Activated CD4-positive, alpha-beta memory T cell treated with anti-CD3 and anti-CD28 coated beads, Interleukin-2, amount 10 ng/mL, durations not matched to agents 7 days and 5 days (primary cell): Measurements from ENCODE around the gene GIPC1. TPM values are rescaled to one million over a fixed set of nuclear protein-coding genes. Genes with fewer than 3 reads are reported as not detected.
A peak's percentile ranks its signal among the peaks of the same experiment; 100 is the strongest.

ENCODE experiments used
- CTCF ChIA-PET: fragments of 350-600 bp; sonication (Branson Sonifier 250); formaldehyde crosslinking; loops from one replicate; lab custom pipeline; 2021; ENCODE audit warnings: antibody characterized with exemption, inconsistent platforms; lab: Charles Lee
- POLR2A ChIA-PET: fragments of 350-600 bp; sonication (Branson Sonifier 250); formaldehyde crosslinking; loops from one replicate; lab custom pipeline; 2021; ENCODE audit warnings: antibody characterized with exemption; lab: Charles Lee
- DNase-seq: peaks from one replicate; pipeline ENCODE4 v3.0.0-alpha.2; 2020
- H3K27ac Mint-ChIP-seq: one replicate; pipeline ENCODE4 v1.8.0; 2021; ENCODE audit warnings: mild to moderate bottlenecking, mixed read lengths
- H3K27me3 Mint-ChIP-seq: one replicate; pipeline ENCODE4 v1.8.0; 2021; ENCODE audit warnings: mixed read lengths
- H3K36me3 Mint-ChIP-seq: one replicate; pipeline ENCODE4 v1.8.0; 2021; ENCODE audit warnings: low read depth, mixed read lengths
- H3K4me1 Mint-ChIP-seq: one replicate; pipeline ENCODE4 v1.8.0; 2021; ENCODE audit warnings: mixed read lengths
- H3K4me3 Mint-ChIP-seq: one replicate; pipeline ENCODE4 v1.8.0; 2021; ENCODE audit warnings: mild to moderate bottlenecking, mixed read lengths
- H3K9me3 Mint-ChIP-seq: one replicate; pipeline ENCODE4 v1.8.0; 2021; ENCODE audit warnings: mixed read lengths
- total RNA-seq, 2 experiments: library from RNA; stranded (reverse); gene quantifications; one replicate each; pipeline ENCODE4 v1.2.3, GENCODE V29; 2021

Gene GIPC1
- total RNA-seq, 2 experiments from 2014 or later: 39.8 to 40.0 TPM

DNA sequence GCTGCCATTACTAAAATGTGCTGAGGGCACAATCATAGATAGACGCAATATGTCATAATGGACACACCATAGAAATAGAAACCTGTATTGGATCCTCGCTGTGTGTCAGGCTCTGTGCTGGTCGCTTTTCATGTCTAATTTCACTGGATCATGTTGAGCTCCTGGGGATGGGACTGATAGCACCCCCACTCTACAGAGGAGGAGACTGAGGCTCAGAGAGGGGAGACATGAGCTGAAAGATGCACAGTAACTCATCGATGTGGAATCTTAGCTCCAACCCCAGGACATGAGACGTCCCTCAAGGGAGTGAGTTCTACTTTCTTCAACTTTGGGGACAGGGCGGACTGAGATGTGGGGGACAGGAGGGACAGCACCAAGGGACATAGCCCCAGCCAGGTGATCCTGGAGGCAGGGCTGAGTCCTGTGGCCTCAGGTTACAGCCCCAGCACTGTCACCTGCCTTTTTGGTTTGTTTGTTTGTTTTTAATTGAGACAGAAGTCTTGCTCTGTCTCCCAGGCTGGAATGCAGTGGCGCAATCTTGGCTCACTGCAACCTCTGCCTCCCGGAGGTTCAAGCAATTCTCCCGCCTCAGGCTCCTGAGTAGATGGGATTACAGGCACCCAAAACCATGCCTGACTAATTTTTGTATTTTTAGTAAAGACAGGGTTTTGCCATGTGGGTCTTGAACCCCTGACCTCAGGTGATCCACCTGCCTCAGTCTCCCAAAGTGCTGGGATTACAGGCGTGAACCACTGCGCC lies 6.6 kb upstream of the GIPC1 start:
- Mint-ChIP-seq H3K9me3 (no peaks in the 10 kb centered on the region), H3K36me3 (no peaks in the 10 kb centered on the region), H3K4me1 (peaks cover 26% of the 10 kb centered on the region), H3K27me3 (peaks cover 2% of the 10 kb centered on the region), H3K27ac (no peak overlapping the region), H3K4me3 (no peak overlapping the region)
- no peak for DNase-seq
- ChIA-PET CTCF (interaction anchor here (0.9 to 1.6 kb wide), 3 partner anchors 24 to 54 kb away, joined by 3 to 4 read pairs (median 3); partner anchors contain the start of gene PTGER1), POLR2A (interaction anchor here (16.0 kb wide), 1 partner anchor 17 kb away, joined by 316 read pairs; the partner anchor contains the start of gene DNAJB1)

DNA sequence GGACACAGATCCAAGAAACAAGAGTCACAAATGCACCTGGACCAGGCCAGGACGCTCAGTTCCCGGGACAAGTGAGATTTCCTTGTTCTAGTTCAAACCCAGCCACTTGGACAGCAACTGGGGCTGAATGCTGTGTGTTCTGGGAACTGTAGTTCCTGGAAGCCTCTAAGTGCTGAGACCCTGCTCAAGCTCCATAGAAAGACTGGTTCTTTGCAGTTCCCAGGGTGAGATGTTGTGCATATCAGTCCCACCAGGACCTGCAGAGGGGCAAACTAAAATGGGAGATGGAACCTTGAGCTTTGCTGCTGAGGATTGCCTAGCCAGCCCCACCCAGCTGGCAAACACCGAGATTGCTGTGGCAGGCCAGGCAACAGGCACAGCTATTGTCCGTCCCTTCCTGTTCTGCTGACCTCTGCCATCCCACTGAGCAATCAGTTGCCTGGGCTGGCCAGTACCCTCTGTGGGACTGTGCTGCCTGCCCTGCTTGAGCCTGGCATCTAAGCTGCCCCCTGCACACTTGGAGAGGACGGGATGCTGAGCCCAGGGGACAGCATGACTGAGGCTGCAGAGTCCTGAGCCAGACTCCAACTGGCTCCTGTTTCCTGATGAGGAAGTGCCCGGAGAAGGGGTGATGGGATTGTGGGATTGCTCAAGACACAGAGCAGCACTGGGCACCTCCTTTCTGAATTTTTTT lies 1.4 kb upstream of the GIPC1 start:
- Mint-ChIP-seq H3K9me3 (no peaks in the 10 kb centered on the region), H3K4me1 (peaks cover 25% of the 10 kb centered on the region), H3K27me3 (peaks cover 3% of the 10 kb centered on the region), H3K4me3 (peak overlapping the region; percentile 67), H3K36me3 (peaks cover 9% of the 10 kb centered on the region), H3K27ac (no peak overlapping the region)
- DNase-seq: no peak
- CTCF ChIA-PET: interaction anchor here (0.6 to 4.5 kb wide), 4 partner anchors 8 to 361 kb away, joined by 3 to 35 read pairs (median 6); partner anchors contain the start of gene ASF1B
- POLR2A ChIA-PET: interaction anchor here (1.9 to 16.0 kb wide), 3 partner anchors 9 to 23 kb away, joined by 10 to 316 read pairs (median 14); partner anchors contain the start of gene DNAJB1

DNA sequence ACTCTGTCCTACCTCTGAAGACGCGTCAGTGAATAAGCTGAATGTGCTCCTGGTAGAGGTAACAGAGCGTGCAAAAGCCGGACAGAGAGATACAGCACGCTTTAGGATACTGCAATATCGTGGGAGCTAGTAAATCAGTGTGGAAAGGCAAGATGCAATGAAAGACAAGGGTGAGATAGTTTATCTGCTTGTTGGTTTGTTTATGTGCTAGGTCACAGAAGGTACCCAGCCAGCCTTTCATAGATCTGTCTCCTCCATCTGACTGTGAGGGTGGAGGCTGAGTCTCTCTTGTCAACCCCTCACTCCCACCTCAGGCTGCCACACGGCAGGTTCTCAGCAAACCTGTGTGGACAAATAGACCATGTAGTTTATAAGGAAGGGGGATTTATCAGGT lies 904 bp upstream of the GIPC1 start:
- H3K27me3 Mint-ChIP-seq: peaks cover 3% of the 10 kb centered on the region
- H3K9me3 Mint-ChIP-seq: no peaks in the 10 kb centered on the region
- H3K4me3 Mint-ChIP-seq: peak overlapping the region; percentile 67
- ChIA-PET CTCF (interaction anchor here (1.2 to 4.5 kb wide), 4 partner anchors 9 to 360 kb away, joined by 3 to 35 read pairs (median 7); partner anchors contain the start of gene ASF1B), POLR2A (interaction anchor here (0.7 to 16.0 kb wide), 5 partner anchors 9 to 64 kb away, joined by 3 to 316 read pairs (median 5); partner anchors contain the start of genes DNAJB1 and PKN1)
- no peak overlapping the region for H3K27ac Mint-ChIP-seq
- H3K4me1 Mint-ChIP-seq: peaks cover 25% of the 10 kb centered on the region
- peaks cover 9% of the 10 kb centered on the region for H3K36me3 Mint-ChIP-seq
- no peak for DNase-seq

- Mint-ChIP-seq H3K27ac (peak overlapping the region; percentile 74), H3K4me3 (peak overlapping the region; percentile 82), H3K27me3 (peaks cover 3% of the 10 kb centered on the region), H3K36me3 (peaks cover 13% of the 10 kb centered on the region), H3K9me3 (no peaks in the 10 kb centered on the region), H3K4me1 (peaks cover 25% of the 10 kb centered on the region)
- no peak for DNase-seq
- ChIA-PET CTCF (interaction anchor here (0.7 to 4.5 kb wide), 6 partner anchors 9 to 63 kb away, joined by 3 to 35 read pairs (median 4); partner anchors contain the start of gene PKN1), POLR2A (interaction anchor here (1.2 to 16.0 kb wide), 8 partner anchors 10 to 359 kb away, joined by 3 to 316 read pairs (median 4); partner anchors contain the start of genes ASF1B, DDX39A, DNAJB1 and PKN1)
These were observed 277 bp downstream of the GIPC1 start for GRCh38 chr19:14495672-14496028.

DNA sequence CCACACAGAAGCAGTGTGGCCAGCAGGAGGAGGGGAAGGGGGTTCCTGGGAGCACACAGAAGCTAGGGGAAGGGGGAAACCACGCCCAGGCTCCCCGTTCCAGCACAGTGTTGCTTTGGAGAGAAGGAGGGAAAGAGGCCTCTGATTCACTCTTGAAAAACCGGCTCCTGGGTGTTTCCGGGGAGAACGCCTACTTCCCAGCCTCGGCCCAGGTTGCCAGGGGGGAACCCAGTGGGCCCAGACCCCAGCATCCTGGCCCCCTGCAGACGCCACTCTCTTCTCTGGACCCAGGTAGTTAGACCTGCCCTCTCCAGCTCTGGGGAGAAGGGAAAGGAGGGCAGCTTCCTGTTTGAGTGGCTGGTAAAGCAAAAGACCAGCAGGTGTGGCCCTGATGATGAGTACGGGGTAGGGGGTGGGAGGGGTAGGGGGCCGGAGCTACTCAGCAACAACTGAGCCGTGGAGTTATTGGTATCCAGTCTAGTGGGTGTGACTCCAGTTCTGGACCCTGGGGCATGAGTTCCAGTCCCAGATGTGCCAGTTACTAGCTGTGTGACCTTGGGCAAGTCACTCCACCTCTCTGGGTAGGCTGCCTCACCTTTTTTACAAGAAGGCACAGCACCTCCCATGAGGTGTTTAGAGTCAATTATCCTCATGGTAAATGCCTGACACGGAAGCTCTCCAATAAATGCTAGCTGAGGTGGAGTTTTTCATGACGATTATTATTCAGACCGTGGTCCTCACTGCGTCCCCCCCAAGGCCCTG lies 836 bp downstream of the GIPC1 start:
- Mint-ChIP-seq H3K27me3 (peaks cover 3% of the 10 kb centered on the region), H3K9me3 (no peaks in the 10 kb centered on the region), H3K36me3 (peaks cover 13% of the 10 kb centered on the region), H3K27ac (peak overlapping the region; percentile 74), H3K4me3 (peak overlapping the region; percentile 82), H3K4me1 (peaks cover 25% of the 10 kb centered on the region)
- CTCF ChIA-PET: interaction anchor here (0.7 to 4.5 kb wide), 6 partner anchors 9 to 62 kb away, joined by 3 to 35 read pairs (median 4); partner anchors contain the start of gene PKN1
- POLR2A ChIA-PET: interaction anchor here (1.2 to 16.0 kb wide), 8 partner anchors 11 to 358 kb away, joined by 3 to 316 read pairs (median 4); partner anchors contain the start of genes ASF1B, DDX39A, DNAJB1 and PKN1
- DNase-seq: no peak

DNA sequence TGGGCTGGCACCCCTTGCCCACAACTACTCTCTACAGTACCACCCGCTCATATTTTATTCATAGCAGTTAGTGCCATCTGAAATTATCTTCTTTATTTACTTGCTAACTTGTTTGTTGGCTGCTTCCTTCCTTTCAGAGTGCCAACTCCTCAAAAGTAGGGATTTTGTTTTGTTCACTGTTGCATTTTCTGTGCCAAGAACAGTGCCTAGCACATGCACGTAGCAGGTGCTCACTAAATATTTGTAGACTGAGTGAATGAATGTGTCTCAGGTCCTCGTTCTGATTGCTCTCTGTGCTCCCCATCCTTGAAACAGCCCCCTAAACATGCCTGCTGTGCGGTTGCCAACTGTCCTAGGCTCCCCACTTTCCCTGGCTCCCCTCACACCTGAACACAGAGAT lies 1.5 kb downstream of the GIPC1 start:
- Mint-ChIP-seq H3K4me3 (peak overlapping the region; percentile 82), H3K9me3 (no peaks in the 10 kb centered on the region), H3K27me3 (peaks cover 3% of the 10 kb centered on the region), H3K4me1 (peaks cover 25% of the 10 kb centered on the region), H3K27ac (no peak overlapping the region), H3K36me3 (peaks cover 18% of the 10 kb centered on the region)
- DNase-seq: no peak
- CTCF ChIA-PET: interaction anchor here (1.4 kb wide), 1 partner anchor 62 kb away, joined by 3 read pairs; the partner anchor contains the start of gene PKN1
- POLR2A ChIA-PET: interaction anchor here (1.3 to 16.0 kb wide), 4 partner anchors 13 to 75 kb away, joined by 4 to 316 read pairs (median 9); partner anchors contain the start of genes DDX39A and DNAJB1

GRCh38 chr19:14492756-14493337 lies 3.1 kb downstream of the GIPC1 start:
- H3K27ac Mint-ChIP-seq: no peak overlapping the region
- H3K9me3 Mint-ChIP-seq: no peaks in the 10 kb centered on the region
- no peak overlapping the region for H3K4me3 Mint-ChIP-seq
- CTCF ChIA-PET: interaction anchor here (0.6 to 1.1 kb wide), 3 partner anchors 9 to 159 kb away, joined by 3 to 7 read pairs (median 3); no protein-coding TSS in a partner anchor
- POLR2A ChIA-PET: interaction anchor here (1.2 kb wide), 1 partner anchor 26 kb away, joined by 3 read pairs; the partner anchor contains the start of gene DNAJB1
- peaks cover 3% of the 10 kb centered on the region for H3K27me3 Mint-ChIP-seq
- H3K36me3 Mint-ChIP-seq: peaks cover 22% of the 10 kb centered on the region
- H3K4me1 Mint-ChIP-seq: peaks cover 25% of the 10 kb centered on the region
- no peak for DNase-seq

- CTCF ChIA-PET: interaction anchor here (0.6 to 4.3 kb wide), 6 partner anchors 9 to 165 kb away, joined by 3 to 26 read pairs (median 4); partner anchors contain the start of gene DNAJB1
- no peak for DNase-seq
- Mint-ChIP-seq H3K36me3 (peaks cover 17% of the 10 kb centered on the region), H3K9me3 (no peaks in the 10 kb centered on the region), H3K4me1 (peaks cover 4% of the 10 kb centered on the region), H3K27ac (no peak overlapping the region), H3K4me3 (no peak overlapping the region), H3K27me3 (no peaks in the 10 kb centered on the region)
- POLR2A ChIA-PET: interaction anchor here (0.9 to 1.7 kb wide), 2 partner anchors 31 to 78 kb away, joined by 3 to 5 read pairs; partner anchors contain the start of gene DNAJB1
These were observed 8.4 kb downstream of the GIPC1 start for GRCh38 chr19:14487370-14488125.

DNA sequence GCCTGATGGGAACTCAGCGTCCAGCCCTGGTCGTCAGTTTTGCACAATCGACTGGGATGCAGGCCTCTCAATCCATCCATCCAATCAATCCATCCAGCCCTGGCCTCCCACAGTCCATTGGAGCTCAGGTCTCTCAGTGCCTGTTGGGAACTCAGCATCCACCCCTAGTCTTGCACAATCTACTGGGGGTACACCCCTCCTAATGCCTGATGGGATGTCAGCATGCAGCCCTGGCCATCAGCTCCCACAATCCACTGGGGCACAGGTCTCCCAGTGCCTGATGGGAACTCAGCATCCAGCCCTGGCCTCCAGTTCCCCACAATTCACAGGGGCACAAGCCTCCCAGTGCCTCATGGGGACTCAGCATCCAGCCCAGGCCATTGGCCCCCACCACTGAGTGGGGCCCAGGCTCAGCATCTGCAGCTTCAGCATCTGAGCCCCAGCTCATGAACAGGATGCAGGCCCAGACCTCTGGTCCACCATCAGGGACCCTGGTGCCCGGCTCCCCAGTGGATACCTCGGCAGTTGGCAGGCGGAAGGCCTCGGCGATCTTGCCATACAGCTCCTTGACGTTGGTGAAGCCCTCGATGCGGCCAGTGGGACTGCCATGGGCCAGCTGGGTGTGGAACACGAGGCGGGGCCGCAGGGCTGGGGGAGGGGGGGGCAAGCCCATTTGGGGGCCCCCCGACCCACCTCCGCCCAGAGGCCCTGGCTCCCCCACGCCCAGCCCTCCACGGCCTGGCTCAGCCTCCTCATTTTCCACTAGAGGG lies 13.6 kb downstream of the GIPC1 start:
- no peaks in the 10 kb centered on the region for H3K27me3 Mint-ChIP-seq
- H3K4me3 Mint-ChIP-seq: no peak overlapping the region
- ChIA-PET POLR2A (interaction anchor here (1.6 kb wide), 1 partner anchor 35 kb away, joined by 4 read pairs; no protein-coding TSS in a partner anchor), CTCF (interaction anchor here (0.9 to 1.6 kb wide), 3 partner anchors 7 to 345 kb away, joined by 3 to 5 read pairs (median 4); partner anchors contain the start of genes ASF1B and PTGER1)
- no peak for DNase-seq
- H3K9me3 Mint-ChIP-seq: no peaks in the 10 kb centered on the region
- no peak overlapping the region for H3K27ac Mint-ChIP-seq
- H3K4me1 Mint-ChIP-seq: peaks cover 7% of the 10 kb centered on the region
- H3K36me3 Mint-ChIP-seq: peaks cover 4% of the 10 kb centered on the region

DNA sequence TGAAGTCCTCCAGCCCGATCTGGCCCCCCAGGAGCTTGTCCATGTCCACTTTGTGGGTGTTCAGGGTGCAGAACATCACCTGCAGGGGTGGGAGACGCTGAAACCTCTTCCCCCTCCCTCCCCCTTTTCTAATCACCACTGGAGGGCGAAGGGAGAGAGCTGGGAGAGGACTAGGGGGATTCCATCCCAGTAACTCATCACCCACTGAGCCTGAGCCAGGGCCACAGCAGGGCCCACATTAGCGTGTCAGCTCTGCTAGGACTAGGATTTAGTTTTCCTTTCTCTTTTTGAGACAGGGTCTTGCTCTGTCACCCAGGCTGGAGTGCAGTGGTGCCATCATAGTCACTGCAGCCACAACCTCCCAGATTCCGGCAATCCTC lies 15.2 kb downstream of the GIPC1 start:
- no peak overlapping the region for H3K4me3 Mint-ChIP-seq
- H3K4me1 Mint-ChIP-seq: peaks cover 15% of the 10 kb centered on the region
- POLR2A ChIA-PET: interaction anchor here (0.8 to 2.0 kb wide), 4 partner anchors 36 to 344 kb away, joined by 3 to 6 read pairs (median 4); partner anchors contain the start of gene DNAJB1

More for the DNA sequence above, 15.2 kb downstream of the GIPC1 start:
- Mint-ChIP-seq H3K27ac (no peak overlapping the region), H3K9me3 (no peaks in the 10 kb centered on the region), H3K27me3 (no peaks in the 10 kb centered on the region), H3K36me3 (peaks cover 2% of the 10 kb centered on the region)
- no peak for DNase-seq
- CTCF ChIA-PET: interaction anchor here (0.6 to 3.9 kb wide), 28 partner anchors 8 to 344 kb away, joined by 3 to 26 read pairs (median 4); partner anchors contain the start of genes ADGRE5, ASF1B, DDX39A and GIPC1
